Parathyroid adenoma (tissue), 2 donors: Measurements from ENCODE around the gene PLXNA4.

Experiments
- H2AFZ ChIP-seq: fragments of 300-600 bp; sonication (generic); one replicate; pipeline ENCODE4 v1.7.0; 2017; ENCODE audit warnings: antibody characterized with exemption, mild to moderate bottlenecking
- H3K27ac ChIP-seq: fragments of 300-600 bp; sonication (generic); one replicate; pipeline ENCODE4 v1.7.0; 2017
- H3K27me3 ChIP-seq: fragments of 300-600 bp; sonication (generic); one replicate; pipeline ENCODE4 v1.7.0; 2017; ENCODE audit warnings: low read length; ENCODE audit not compliant: control insufficient read depth, insufficient read depth
- H3K36me3 ChIP-seq: fragments of 300-600 bp; sonication (generic); one replicate; pipeline ENCODE4 v1.7.0; 2017; ENCODE audit warnings: low read length; ENCODE audit not compliant: control insufficient read depth, insufficient read depth
- H3K4me1 ChIP-seq: fragments of 300-600 bp; sonication (generic); one replicate; pipeline ENCODE4 v1.7.0; 2017; ENCODE audit warnings: control low read depth
- H3K4me2 ChIP-seq: fragments of 300-600 bp; sonication (generic); one replicate; pipeline ENCODE4 v1.7.0; 2017; ENCODE audit warnings: low read length
- H3K4me3 ChIP-seq: fragments of 300-600 bp; sonication (generic); one replicate; pipeline ENCODE4 v1.7.0; 2017; ENCODE audit warnings: low read depth, low read length
- H3K79me2 ChIP-seq: fragments of 300-600 bp; sonication (generic); one replicate; pipeline ENCODE4 v1.7.0; 2017; ENCODE audit warnings: control low read depth
- H3K9ac ChIP-seq: fragments of 300-600 bp; sonication (generic); one replicate; pipeline ENCODE4 v1.7.0; 2017; ENCODE audit warnings: mild to moderate bottlenecking
- H3K9me3 ChIP-seq: fragments of 300-600 bp; sonication (generic); one replicate; pipeline ENCODE4 v1.7.0; 2017; ENCODE audit warnings: low read length; ENCODE audit not compliant: control insufficient read depth
- TF ChIP-seq, protein P1 (sequence below): fragments of 300-600 bp; sonication (generic); IDR thresholded peaks from one replicate; pipeline ENCODE4 v1.7.0; 2017; ENCODE audit warnings: antibody characterized with exemption, mild to moderate bottlenecking
- donor health status: primary hyperparathyroidism.

The PLXNA4 gene

GRCh38 chr7:132565441-132565840 lies 10.8 kb downstream of the PLXNA4 start:
- Histone ChIP-seq H3K9me3 (no peaks in the 10 kb centered on the region), H2AFZ (no peak overlapping the region), H3K4me2 (no peak overlapping the region), H3K79me2 (no peaks in the 10 kb centered on the region), H3K4me1 (no peaks in the 10 kb centered on the region), H3K27ac (no peak overlapping the region), H3K4me3 (no peak overlapping the region), H3K36me3 (no peaks in the 10 kb centered on the region), H3K27me3 (no peaks in the 10 kb centered on the region), H3K9ac (no peak overlapping the region)
- TF ChIP-seq, protein P1, sequence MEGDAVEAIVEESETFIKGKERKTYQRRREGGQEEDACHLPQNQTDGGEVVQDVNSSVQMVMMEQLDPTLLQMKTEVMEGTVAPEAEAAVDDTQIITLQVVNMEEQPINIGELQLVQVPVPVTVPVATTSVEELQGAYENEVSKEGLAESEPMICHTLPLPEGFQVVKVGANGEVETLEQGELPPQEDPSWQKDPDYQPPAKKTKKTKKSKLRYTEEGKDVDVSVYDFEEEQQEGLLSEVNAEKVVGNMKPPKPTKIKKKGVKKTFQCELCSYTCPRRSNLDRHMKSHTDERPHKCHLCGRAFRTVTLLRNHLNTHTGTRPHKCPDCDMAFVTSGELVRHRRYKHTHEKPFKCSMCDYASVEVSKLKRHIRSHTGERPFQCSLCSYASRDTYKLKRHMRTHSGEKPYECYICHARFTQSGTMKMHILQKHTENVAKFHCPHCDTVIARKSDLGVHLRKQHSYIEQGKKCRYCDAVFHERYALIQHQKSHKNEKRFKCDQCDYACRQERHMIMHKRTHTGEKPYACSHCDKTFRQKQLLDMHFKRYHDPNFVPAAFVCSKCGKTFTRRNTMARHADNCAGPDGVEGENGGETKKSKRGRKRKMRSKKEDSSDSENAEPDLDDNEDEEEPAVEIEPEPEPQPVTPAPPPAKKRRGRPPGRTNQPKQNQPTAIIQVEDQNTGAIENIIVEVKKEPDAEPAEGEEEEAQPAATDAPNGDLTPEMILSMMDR = no peak

DNA sequence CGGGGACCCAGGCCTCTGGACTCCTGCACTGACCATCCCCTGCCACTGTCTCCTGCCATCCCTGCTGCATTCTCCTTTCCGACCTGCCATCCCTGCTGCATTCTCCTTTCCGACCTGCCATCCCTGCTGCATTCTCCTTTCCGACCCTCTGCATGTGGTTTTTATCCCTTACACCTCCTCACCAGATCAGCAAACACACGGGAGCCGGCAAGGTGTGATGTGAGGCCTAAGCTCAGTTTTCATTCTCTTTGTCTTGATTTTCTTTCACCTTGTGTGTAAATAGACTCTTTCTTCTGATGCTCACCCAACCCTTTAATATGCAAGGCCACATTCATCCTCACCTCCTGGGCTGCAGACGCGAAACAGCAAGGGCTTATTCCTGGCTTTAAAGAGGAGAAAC lies 11.4 kb downstream of the PLXNA4 start:
- Histone ChIP-seq H3K9ac (no peak overlapping the region), H3K9me3 (no peaks in the 10 kb centered on the region), H3K4me2 (no peak overlapping the region), H3K79me2 (no peaks in the 10 kb centered on the region), H3K27ac (no peak overlapping the region), H3K4me3 (no peak overlapping the region), H3K4me1 (no peaks in the 10 kb centered on the region), H2AFZ (no peak overlapping the region), H3K27me3 (no peaks in the 10 kb centered on the region), H3K36me3 (no peaks in the 10 kb centered on the region)
- TF ChIP-seq, protein P1 = no peak

DNA sequence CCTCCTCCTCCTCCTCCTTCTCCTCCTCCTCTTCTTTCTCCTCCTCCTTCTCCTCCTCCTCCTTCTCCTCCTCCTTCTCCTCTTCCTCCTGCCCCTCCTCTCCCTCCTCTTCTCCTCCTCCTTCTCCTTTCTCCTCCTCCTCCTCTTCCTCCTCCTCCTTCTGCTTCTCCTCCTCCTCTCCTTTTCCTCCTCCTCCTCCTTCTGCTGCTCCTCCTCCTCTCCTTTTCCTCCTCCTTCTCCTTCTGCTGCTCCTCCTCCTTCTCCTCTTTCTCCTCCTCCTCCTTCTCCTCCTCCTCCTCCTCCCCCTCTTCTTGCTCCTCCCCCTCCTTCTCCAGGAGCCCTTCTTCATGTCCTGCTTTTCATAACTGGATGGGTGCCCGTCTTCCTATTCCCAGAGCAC lies 12.2 kb downstream of the PLXNA4 start:
- no peaks in the 10 kb centered on the region for H3K79me2 ChIP-seq
- no peaks in the 10 kb centered on the region for H3K27me3 ChIP-seq
- H3K27ac ChIP-seq = no peak overlapping the region
- no peaks in the 10 kb centered on the region for H3K36me3 ChIP-seq
- H3K9ac ChIP-seq = no peak overlapping the region
- no peak overlapping the region for H3K4me3 ChIP-seq
- no peaks in the 10 kb centered on the region for H3K4me1 ChIP-seq
- TF ChIP-seq, protein P1 = no peak
- H3K9me3 ChIP-seq = no peaks in the 10 kb centered on the region
- H2AFZ ChIP-seq = no peak overlapping the region
- no peak overlapping the region for H3K4me2 ChIP-seq

- H3K9me3 ChIP-seq = no peaks in the 10 kb centered on the region
- H3K9ac ChIP-seq = no peak overlapping the region
- no peaks in the 10 kb centered on the region for H3K36me3 ChIP-seq
- no peaks in the 10 kb centered on the region for H3K27me3 ChIP-seq
- no peak overlapping the region for H3K4me2 ChIP-seq
- TF ChIP-seq, protein P1 = no peak
- no peaks in the 10 kb centered on the region for H3K79me2 ChIP-seq
- no peak overlapping the region for H3K4me3 ChIP-seq
- H3K27ac ChIP-seq = no peak overlapping the region
- H2AFZ ChIP-seq = no peak overlapping the region
- no peaks in the 10 kb centered on the region for H3K4me1 ChIP-seq
Observed at GRCh38 chr7:132562690-132563089, 13.6 kb downstream of the PLXNA4 start.

DNA sequence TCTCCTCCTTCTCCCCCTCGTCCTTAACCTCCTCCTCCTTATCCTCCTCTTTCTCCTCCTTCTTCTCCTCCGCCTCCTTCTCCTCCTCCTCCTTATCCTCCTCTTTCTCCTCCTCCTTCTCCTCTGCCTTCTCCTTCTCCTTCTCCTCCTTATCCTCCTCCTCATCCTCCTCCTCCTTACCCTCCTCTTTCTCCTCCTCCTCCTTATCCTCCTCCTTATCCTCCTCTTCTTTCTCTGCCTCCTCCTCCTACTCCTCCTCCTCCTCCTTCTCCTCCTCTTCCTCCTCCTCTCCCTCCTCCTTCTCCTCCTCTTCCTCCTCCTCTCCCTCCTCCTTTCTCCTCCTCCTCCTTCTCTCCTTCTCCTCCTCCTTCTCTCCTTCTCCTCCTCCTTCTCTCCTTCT lies 14.5 kb downstream of the PLXNA4 start:
- Histone ChIP-seq H3K4me1 (no peaks in the 10 kb centered on the region), H2AFZ (no peak overlapping the region), H3K9ac (no peak overlapping the region), H3K4me3 (no peak overlapping the region), H3K27ac (no peak overlapping the region), H3K27me3 (no peaks in the 10 kb centered on the region), H3K4me2 (no peak overlapping the region), H3K36me3 (no peaks in the 10 kb centered on the region), H3K9me3 (no peaks in the 10 kb centered on the region), H3K79me2 (no peaks in the 10 kb centered on the region)
- TF ChIP-seq, protein P1 = no peak
